Gastroesophageal sphincter (tissue), 3 donors: ENCODE measurements around the gene SULT4A1.

Source experiments
- CTCF ChIP-seq, 4 experiments: fragments of 200-600 bp in 2 of 4; fragments of 450-650 bp in 2 of 4; sonication (generic) in 1 of 4; IDR thresholded peaks; one replicate each; pipeline ENCODE4 v1.5.1; 2017 to 2019; ENCODE audit warnings: antibody characterized with exemption in 4 of 4, mild to moderate bottlenecking in 2 of 4, moderate library complexity in 2 of 4
- EP300 ChIP-seq: sonication (generic); formaldehyde crosslinking; IDR thresholded peaks from one replicate; pipeline ENCODE4 v1.6.1; 2017; ENCODE audit warnings: antibody characterized with exemption, mild to moderate bottlenecking
- POLR2A ChIP-seq, 2 donors: fragments of 450-650 bp; IDR thresholded peaks; one replicate each; pipeline ENCODE4 v1.6.1; 2017; ENCODE audit warnings: antibody characterized with exemption in 2 of 2, mild to moderate bottlenecking in 2 of 2, moderate library complexity in 1 of 2
- POLR2AphosphoS5 ChIP-seq: sonication (generic); formaldehyde crosslinking; IDR thresholded peaks from one replicate; pipeline ENCODE4 v1.6.1; 2017; ENCODE audit warnings: antibody characterized with exemption

- TF ChIP-seq CTCF (IDR thresholded peaks at IDR 0.05) (no peak), POLR2A (IDR thresholded peaks at IDR 0.05) (no peak), EP300 (no peak), POLR2AphosphoS5 (no peak)
Observed at GRCh38 chr22:43869799-43870198, 7.5 kb upstream of the SULT4A1 start.
